ENCODE results near the gene CSTB.
"Not testable (repeated sequence)": the region's sequence is repeated elsewhere in the genome, so short reads cannot be mapped to it uniquely, and the experiment has no call there.

CSTB gene, protein sequence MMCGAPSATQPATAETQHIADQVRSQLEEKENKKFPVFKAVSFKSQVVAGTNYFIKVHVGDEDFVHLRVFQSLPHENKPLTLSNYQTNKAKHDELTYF

DNA sequence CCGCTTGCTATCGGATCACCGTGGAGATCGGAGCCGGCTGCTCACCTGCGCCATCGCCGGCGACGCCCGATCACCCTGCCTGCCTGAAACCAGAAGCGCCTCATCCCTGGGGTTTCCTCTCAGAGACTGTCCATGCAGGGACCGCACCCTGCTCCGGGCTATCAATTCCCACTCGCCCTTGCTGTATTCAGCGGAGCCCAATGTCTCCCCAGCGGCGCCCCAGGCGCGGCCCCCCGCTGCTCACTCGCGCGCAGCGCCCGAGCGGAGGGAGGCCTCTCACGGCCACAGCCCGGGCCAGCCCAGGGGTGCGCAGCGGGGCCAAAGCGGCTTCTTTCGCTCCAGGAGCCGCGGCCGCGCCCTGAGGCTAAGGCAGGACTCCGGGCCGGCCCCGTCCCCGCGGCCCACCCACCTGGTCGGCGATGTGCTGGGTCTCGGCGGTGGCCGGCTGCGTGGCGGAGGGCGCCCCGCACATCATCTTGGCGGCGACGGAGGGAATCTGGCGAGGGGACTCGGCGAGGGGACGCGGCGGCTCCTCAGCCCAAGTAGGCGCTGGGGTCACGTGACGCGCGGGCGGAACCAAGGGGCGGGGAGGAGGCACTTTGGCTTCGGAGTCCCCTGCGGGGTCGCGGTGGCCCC lies at the start of gene CSTB:
TSS of gene CSTB (minus strand) at position 514 of the 636 bp plus-strand sequence. CDS start at position 475, 39 bp downstream.
- peak in 5 of 6 experiments; percentile 59 to 83 (median 71) for DNase-seq

DNA sequence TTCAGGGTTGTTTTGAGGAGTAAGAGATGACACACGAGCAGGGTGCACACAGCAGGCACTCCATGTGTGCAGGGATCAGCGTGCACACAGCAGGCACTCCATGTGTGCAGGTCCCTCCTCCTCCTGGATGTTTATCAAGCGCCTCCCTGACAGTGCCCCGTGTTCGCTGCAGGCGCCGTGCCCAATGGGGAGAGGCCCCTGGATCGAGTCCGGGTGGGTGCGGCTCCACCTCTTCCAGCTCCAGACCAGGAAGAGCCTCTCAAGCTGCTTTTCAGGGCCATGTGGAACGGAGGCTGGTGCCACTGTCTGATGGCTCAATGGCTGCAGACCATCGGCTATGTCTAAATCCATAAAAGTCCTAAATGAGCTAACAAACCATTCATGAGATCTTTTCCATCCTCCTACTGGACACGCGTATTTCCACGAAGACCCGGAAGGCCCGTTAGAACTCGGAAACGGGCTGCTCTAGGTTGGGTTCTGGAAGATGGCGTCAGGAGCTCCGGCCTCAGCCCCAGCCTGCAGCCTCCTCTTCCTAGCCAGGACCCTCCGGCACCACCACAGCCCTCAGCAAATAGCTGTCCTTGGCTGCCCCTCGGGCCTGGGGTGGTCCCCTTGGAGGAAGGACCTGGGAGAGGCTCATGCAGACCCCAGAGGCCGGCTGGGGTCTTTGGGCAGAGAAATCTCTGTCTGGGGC lies 49.3 kb upstream of the CSTB start:
- no peak for DNase-seq

DNA sequence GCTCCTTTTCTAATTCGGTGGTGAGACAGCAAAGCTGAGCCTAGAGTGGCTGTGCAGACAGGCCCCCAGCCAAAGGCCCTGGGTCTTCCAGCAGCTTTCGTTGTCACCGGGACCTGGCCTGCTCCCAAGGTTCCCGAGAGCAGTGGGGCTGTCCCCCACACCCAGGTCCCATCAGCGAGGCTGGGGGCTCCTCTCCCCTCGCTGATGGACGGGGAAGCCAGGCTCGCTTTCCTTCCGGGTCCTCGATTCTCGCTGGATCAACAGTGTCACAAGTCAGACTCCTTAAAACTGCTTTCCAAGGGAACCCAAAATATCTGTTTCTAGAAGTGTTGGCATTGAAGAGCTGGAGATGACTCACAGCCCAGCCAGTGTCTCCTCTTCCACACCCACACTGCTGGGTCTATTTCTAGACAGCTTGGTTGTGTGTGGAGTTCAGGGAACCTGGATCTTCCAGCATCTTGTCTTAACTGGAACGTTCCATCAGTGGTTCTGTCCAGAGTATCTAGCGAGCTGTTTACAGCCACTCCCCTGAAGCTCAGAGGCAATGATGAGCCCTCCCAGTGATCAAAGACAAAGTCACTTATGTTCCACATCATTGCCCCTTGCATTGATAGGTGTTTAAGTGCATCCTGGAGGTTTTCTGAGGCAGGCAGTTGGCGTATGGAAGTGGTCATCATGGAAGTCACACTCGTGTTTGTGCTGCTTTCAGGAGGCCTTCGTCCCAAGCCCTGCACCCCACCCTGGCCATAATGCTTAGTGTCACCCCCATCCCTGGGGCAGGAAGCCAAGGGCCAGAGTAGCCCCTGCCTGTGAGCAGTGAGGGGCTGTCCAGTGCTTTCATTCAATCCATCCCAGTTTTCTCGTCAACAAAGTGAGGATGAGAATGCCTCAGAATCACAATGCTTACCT lies 48.5 kb upstream of the CSTB start:
- DNase-seq, result no peak

DNA sequence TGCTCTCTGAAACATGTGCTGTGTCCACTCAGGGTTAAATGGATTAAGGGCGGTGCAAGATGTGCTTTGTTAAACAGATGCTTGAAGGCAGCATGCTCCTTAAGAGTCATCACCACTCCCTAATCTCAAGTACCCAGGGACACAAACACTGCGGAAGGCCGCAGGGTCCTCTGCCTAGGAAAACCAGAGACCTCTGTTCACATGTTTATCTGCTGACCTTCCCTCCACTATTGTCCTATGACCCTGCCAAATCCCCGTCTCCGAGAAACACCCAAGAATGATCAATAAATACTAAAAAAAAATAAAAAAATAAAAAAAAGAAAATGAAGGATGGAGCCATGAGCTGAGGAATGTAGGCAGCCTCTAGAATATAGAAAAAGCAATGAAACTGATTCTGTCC lies 46.6 kb upstream of the CSTB start:
- not testable (repeated sequence) for DNase-seq

DNA sequence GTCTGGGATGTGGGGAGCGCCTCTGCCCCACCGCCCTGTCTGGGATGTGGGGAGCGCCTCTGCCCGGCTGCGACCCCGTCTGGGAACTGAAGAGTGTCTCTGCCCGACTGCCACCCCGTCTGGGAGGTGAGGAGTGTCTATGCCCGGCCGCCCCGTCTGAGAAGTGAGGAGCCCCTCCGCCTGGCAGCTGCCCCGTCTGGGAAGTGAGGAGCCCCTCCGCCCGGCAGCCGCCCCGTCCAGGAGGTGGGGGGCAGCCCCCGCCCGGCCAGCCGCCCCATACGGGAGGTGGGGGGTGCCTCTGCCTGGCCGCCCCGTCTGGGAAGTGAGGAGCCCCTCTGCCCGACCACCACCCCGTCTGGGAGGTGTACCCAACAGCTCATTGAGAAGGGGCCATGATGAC lies 46.1 kb upstream of the CSTB start:
- not testable (repeated sequence) for DNase-seq

DNA sequence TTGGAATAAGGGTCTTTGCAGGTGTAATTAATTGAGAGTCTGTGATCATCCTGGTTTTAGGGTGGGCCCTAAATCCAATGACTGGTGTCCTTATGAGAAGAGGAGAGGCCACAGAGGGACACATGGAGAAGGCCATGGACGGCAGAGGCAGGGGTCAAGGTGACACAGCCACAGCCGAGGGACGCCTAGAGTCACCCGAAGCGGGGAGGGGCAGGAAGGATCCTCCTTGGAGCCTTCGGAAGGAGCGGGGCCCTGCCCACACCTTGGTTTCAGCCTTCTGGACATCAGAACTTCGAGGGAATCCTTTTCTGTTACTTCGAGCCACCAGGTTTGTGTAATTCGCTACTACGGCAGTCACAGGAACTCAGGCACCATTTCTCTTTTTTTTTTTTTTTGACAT lies 44.4 kb upstream of the CSTB start:
- no peak for DNase-seq

DNA sequence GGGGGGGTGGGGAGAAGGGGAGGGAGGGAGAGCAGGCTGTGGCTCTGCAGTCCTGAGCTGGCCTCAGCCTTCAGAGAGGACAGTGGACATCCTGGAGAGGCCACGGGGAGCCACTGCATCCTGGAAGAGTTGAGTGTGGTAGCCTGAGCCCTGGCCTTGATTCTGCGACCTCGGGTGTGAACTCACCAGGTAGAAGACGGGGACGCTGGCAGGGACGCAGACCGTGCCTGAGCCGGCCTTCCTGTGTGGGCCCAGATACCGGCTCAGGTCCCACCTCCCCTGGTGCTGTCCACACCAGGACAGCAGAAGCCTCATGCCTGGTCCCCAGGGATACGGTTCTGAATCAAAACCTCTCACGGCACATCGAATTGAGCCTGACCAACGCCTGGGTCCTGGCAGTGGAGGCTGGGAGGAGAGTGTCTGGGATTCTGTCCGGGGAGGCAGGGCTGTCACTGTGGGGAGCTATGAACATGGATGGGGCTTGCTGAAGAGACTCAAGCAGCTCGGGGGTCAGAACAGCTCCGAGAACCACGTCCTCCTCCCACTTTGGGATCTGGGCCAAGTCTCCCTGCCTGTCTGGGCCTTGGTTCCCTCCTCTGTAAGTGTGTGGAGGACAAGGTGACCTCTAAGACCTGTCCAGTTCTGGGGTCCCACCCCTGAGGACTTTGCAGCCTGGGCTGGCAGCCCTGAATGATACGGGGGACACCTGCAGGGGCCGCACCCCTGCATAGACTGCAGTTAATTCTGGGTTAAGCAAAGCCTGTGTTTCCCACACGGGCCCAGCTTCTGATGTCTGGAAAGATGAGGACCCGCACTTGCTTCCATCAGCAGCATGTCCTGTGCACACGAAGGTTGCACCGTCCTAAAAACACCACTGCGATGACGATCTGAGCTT lies 43.6 kb upstream of the CSTB start:
- no peak for DNase-seq

DNA sequence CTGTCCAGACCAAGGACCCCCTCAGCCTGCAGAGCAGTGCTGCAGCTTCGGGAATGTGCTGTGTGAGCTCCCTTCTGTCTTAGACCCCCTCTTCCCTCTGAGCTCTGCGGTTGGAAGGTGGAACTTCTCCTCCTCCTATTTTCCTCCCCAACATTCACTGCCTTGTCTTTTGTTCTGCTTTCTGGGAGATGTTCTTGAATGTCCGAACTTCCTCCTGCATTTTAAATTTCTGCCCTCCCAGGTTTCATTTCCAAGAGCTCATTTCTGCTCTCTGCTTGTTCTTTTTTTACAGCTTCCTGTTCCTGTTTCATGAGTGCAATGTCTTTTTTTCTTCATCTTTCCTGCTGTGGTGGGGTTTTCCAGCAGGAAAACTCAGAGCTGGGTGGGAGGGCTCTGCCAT lies 42.6 kb upstream of the CSTB start:
- no peak for DNase-seq

DNA sequence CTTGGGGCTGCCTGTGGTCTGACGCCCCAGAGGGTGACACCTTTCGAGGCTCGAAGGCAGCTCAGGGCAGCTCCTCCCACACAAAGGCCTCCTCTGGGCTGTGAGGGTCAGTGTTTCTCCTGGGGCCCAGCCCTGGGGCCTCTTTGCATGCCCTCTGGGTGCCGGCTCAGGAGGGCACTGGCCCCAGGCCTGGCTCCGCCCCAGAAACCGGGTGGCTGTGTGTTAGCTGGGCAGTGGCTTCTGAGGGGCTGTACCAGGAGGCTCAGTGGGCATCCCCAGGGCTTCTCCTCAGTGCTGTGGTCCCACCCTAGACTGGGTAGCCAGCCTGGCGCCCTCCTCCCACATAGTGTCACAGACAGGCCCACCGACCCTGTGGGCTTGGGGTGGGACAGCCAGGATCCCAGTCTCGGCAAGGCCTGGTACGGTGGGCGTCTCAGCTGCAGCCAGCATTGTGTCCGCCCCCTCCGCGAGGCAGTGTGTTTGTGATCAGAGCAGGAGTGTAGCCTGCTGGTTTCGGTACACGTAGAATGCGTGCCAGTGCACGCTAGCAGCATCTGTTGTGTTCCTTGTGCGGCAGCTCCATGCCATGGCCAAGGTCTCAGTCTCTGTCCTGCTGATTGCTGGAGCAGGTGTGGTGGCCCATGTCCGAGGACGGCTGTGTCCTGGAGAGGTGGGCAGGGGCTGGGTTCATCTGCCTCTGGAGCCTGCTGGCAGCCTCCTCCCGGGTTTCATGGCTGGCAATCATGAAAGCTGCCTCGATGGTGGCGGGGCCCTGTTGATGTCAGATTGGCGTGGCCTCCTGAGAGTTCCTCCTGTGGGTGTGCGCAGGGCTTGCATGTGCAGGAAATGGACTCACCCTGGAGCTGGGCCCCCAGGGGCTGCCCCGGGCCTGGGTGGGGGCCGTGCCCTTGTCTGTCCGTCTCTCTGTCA lies 41.3 kb upstream of the CSTB start:
- DNase-seq, result no peak

DNA sequence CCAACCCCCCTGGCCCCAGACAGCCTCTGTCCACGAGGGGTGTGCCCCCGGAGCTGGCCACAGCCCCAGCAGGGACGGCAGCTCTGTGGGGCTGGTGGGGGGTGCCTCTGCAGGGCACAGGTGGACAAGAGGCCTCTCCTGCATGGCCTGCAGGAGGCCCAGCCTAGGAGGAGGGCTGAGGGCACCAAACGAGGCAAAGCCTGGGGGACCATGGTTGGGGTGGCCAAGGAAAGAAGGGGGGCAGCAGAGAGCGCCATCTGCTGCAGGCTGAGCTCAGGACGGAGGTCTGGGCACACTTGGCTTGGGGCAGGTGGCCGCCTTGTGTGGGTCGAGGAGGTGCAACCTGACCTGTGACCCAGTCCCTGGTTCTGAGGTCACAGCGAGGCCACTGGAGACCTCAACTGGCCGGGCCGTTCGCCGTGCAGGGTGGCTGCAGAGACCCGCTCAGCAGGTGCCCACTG lies 40.5 kb upstream of the CSTB start:
- no peak for DNase-seq

DNA sequence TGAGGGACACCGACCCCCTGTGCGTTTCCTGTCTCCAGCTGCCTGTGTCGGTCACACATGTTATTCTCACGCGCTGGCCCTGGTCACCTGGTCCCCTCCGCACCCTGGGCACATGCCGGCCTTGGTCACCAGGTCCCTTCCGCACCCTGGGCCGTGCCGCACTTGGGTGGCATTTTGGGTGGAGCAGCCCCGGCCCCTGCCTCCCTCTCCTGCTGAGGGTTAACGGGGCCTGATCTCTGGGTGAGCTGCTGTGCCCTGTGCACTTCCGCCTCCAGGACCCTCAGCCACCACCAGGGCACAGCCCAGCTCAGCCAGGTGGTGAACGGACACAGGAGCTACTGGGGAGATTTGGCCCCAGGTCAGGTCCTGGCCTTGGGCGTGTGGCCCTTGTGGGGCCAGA lies 39.9 kb upstream of the CSTB start:
- DNase-seq, result no peak

DNA sequence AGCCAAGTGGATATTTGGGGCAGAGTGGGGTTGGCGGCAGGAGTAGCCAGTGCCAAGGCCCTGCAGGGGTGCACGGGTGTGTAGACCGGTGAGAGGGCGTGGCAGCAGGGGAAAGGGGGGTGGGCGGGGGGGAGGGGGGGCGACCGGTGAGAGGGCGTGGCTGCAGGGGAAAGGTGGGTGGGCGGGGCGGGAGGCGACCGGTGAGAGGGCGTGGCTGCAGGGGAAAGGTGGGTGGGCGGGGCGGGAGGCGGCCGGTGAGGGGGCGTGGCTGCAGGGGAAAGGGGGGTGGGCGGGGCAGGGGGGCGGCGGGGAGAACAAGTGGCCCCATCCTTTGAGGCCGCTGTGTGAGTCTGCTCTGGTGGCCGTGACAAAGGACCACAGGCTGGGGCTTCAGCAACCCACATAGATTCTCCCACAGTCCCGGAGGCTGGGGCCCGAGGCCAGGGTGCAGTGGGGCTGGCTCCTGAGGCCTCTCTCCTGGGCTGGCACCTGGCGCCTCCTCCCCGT lies 39.1 kb upstream of the CSTB start:
- DNase-seq, result peak in 3 of 6 experiments; percentile 8 to 30 (median 10)

DNA sequence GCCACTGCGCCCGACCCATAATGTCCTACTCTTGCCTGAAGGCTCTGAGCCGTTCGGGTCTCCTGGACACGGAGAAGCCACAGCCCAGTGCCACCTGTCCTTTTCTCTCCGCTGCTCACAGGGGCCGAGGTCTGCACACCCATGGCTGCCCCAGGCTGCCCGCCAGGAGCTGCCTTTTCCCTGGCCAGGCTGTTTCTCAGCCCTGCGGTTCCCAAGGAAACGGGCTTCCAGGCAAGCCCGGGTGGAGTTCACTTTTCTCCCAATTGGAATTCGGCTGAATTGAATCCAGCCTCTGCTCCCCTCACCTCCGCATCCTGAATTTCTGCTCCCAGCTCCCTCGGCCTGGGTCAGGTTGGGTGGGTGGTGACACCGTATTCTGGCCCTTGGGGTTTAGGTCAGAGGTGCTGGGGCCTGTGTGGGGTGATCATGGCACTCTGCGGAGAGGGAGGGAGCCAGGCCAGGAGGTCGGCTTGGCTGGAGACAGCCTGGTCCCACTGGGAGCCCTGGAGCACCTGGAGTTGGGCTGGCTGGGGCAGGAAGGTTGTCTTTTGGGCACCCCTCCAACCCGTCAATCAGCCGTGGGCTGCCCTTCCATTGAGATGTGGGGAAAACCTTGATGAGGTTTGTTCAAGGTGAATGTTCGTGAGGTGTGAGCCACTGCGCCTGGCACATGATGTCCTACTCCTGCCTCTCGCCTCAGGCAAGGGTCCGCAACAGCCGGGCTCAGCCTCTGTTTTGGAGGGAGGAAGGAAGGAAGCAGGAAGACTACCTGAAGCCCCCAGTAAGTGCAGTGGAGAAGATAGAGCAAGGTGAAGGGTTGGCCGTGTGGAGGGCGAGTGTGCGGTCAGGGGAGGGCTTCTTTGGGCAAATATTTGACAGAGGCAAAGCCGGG lies 38.4 kb upstream of the CSTB start:
- no peak for DNase-seq

DNA sequence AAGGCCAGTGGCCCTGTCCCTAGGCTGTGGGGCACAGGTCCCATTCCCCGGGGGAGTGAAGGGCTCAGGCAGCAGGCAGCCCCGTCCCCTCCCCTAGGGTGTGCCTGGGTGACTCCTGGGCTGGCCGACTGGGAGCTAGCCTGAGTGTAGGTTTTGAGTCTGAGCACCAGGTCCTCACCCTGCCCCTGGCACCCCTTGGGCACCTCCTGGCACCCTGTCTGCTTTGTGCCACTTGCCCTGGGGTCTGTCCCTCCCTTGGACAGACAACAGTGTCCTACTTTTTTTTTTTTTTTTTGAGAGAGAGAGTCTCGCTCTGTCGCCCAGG lies 37.5 kb upstream of the CSTB start:
- no peak for DNase-seq

DNA sequence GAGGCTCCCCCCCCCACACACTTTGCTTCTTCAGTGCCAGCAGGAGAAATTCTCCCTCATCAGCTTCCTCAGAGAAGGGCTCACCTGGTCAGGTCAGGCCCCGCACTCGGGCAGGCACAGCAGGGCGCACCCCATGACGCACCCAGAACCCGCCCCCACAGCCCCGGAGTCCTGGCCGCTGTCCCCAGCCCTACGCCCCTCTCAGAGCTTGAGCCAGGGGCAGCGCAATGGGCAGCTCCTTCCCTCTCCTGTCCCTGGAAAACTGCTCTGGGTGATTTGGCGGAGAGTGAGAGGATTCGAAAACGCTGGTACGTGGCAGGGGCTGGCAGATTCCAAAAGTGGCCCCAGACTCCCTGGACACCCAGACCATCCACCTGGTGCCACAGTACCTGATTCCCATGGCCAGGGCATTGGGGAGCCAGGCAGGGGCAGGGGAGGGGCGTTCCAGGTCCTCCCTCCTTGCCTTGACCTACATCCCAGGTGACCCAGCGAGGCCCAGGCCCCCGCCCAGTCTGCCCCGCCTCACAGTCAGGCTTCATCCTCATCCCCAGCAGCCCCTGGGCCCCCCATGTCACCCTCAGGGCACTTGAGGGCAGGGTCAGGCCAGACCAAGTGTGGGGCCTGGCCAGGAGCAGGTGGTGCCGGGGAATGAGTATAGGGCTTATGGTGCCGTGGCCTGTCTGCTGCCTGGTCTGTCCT lies 37.0 kb upstream of the CSTB start:
- DNase-seq, result no peak

DNA sequence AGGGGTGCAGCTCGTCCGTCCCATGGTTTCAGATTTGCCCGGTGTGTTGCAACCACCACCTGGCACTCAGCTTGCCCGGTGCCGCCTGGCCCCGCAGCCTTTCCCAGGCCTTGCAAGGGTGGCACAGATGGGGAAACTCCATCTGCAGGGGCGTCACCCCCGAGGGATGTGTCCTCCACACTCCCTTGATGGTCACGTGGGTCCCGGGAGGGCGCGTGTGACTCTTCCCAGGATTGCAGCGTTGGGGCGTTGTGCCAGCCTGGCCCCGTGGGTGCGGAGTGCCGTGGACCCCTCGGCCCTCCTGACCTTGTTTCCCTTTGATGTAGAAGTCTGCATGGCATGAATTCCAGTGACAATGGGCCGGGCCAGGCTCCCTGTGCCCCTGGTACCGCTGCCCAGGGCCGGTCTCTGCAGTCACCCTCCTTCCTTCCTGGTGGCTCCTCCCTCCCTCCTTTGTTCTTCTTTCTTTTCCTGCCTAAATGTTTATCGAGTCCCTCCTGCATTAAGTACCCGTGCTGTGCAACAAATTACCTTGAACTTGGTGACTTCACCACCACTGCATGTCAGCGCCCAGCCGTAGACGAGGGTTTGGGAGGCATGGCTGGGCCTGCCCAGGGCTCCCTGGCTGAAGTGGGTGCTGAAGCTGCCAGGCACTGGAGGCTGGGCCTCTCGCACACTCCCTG lies 36.2 kb upstream of the CSTB start:
- no peak for DNase-seq

DNA sequence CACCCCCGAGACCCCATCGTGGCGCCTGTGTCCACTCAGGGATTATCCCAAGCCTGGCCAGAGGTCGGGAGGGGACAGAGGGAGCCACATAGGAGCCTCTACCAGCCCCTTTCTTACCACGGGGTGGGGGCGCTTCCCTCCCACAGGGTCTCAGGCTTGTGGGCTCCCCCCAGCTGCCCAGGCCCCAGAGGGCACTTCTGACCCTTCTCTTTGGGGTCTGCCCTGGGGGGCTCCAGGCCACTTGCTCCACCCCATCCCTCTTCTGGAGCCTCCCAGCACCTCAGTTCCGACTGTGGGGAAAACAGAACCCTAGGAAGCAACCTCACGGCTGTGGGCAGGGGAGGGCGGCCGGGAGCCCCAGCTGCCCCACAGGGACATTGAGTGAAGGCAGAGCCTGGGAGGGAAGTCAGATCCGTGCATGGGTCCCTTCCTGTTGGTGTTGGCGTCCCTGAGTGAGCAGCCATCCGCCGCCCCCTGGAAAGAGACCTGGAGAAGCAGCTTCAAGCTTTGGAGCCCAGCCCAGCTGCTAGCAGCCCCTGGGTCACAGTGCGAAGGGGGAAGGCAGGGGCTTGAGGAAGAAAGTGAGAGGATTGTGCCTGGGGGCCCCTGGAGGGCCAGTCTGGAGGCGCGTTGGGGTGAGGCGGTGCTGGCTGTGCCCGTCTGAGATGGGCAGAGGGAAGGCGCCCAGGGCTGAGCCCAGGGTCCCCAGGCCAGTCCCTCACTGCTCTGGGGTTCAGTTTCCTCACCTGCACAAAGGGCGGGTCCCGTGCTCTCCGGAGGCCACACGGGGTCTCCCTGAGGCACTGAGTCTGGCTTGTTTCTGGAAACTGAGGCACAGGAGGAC lies 35.4 kb upstream of the CSTB start:
- DNase-seq, result no peak

Measured in stimulated activated naive CD4-positive, alpha-beta T cell (primary cell).